Natural killer cell (primary cell): ENCODE data around the gene OLFM4. TPM values are rescaled to one million over a fixed set of nuclear protein-coding genes. Genes with fewer than 3 reads are reported as not detected.

Experiments
- ATAC-seq, 3 donors: fragments of 150-1000 bp in 2 of 3; fragments of 200-7000 bp in 1 of 3; cut with Tn5 transposase; 1 replicate in 1 of 3; 2 replicates in 2 of 3; pipeline ENCODE4 v1.10.0; 2021; ENCODE audit warnings: mild to moderate bottlenecking in 2 of 3, moderate library complexity in 2 of 3
- DNase-seq, 2 donors: peaks; one replicate each; pipeline versions ENCODE4 v3.0.0 to v3.0.0-alpha.2; 2013 to 2021; ENCODE audit warnings: mixed read lengths in 1 of 2
- H3K27ac ChIP-seq: one replicate; pipeline ENCODE4 v1.5.1; 2013; ENCODE audit warnings: mild to moderate bottlenecking, low read length
- H3K27me3 ChIP-seq: one replicate; pipeline ENCODE4 v1.6.1; 2013; ENCODE audit warnings: low read length; ENCODE audit not compliant: control insufficient read depth, insufficient read depth
- H3K36me3 ChIP-seq: one replicate; pipeline ENCODE4 v1.6.1; 2013; ENCODE audit warnings: low read length; ENCODE audit not compliant: control insufficient read depth, insufficient read depth
- H3K4me1 ChIP-seq: one replicate; pipeline ENCODE4 v1.6.1; 2013; ENCODE audit warnings: low read length; ENCODE audit not compliant: control insufficient read depth, insufficient read depth
- H3K4me3 ChIP-seq: one replicate; pipeline ENCODE4 v1.5.1; 2013; ENCODE audit warnings: low read length
- H3K9me3 ChIP-seq: one replicate; pipeline ENCODE4 v1.6.1; 2013; ENCODE audit warnings: low read length; ENCODE audit not compliant: control insufficient read depth, insufficient read depth
- H3K27ac Mint-ChIP-seq, 2 donors: one replicate each; pipeline ENCODE4 v1.8.0; 2022; ENCODE audit warnings: mild to moderate bottlenecking in 2 of 2, mixed read lengths in 2 of 2, moderate library complexity in 1 of 2
- H3K27me3 Mint-ChIP-seq, 2 donors: one replicate each; pipeline ENCODE4 v1.8.0; 2022; ENCODE audit warnings: low read depth in 2 of 2, mixed read lengths in 2 of 2
- H3K36me3 Mint-ChIP-seq: one replicate; pipeline ENCODE4 v1.8.0; 2022; ENCODE audit warnings: mixed read lengths
- H3K4me1 Mint-ChIP-seq, 2 donors: one replicate each; pipeline ENCODE4 v1.8.0; 2022; ENCODE audit warnings: mixed read lengths in 2 of 2
- H3K4me3 Mint-ChIP-seq: one replicate; pipeline ENCODE4 v1.8.0; 2022; ENCODE audit warnings: mild to moderate bottlenecking, moderate library complexity, mixed read lengths
- H3K9me3 Mint-ChIP-seq, 2 donors: one replicate each; pipeline ENCODE4 v1.8.0; 2022; ENCODE audit warnings: mixed read lengths in 2 of 2
- WGBS: methylation state at CpG from one replicate; pipeline ENCODE4 v1.1.7; 2013; ENCODE audit warnings: missing lambda C conversion rate; ENCODE audit not compliant: insufficient coverage; 5-methylcytosine and 5-hydroxymethylcytosine counted together
- intact Hi-C: fragments of 100-400 bp; cut with micrococcal nuclease; formaldehyde crosslinking; loops from one replicate; pipeline ENCODE4 v1.14.2; 2022
- total RNA-seq, 4 donors: library from RNA; stranded (reverse); fragments of 120-200 nt in 1 of 4; gene quantifications; one replicate each; pipeline versions ENCODE4 v1.2.3 to v1.2.4, GENCODE V29; 2013 to 2022
- TF ChIP-seq, protein P1 (sequence below): fragments of 200-600 bp; IDR thresholded peaks from one replicate; pipeline ENCODE4 v1.8.0; 2022; ENCODE audit warnings: antibody characterized with exemption

OLFM4 gene
- total RNA-seq, 3 donors from 2014 or later (not counting 1 experiment from before 2014, with no cell fraction given): not detected

DNA sequence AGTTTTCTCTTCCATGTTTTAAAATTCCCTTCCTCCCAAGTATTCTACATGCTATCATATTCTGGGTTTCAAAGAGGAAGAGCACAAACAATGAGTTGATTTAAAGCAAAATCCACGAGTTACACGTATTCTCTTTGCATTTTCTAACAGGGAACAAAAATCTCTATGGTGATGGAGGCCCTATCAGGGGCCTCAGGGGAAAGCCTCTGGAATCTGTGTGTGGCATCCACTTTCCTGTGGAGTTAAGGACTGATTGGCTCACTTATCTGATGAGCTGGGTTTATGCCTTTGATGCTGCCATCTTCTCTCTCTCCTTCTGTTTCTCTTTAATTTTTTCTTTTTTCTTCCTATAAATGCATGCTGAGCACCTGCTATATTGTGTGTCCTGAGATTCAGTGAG, 14.8 kb downstream of the OLFM4 start:
- Mint-ChIP-seq H3K27me3 (peaks cover 10% of the 10 kb centered on the region in 2 donors), H3K27ac (no peak overlapping the region), H3K4me3 (no peak overlapping the region), H3K36me3 (no peaks in the 10 kb centered on the region), H3K4me1 (no peaks in the 10 kb centered on the region), H3K9me3 (no peaks in the 10 kb centered on the region)
- no peaks in the 10 kb centered on the region for H3K4me1 ChIP-seq
- 69% methylated on average over 2 of the region's 2 CpGs for WGBS
- H3K27me3 ChIP-seq: no peaks in the 10 kb centered on the region
- H3K9me3 ChIP-seq: no peaks in the 10 kb centered on the region
- H3K36me3 ChIP-seq: no peaks in the 10 kb centered on the region
- intact Hi-C loops: no loop called here
- ATAC-seq: no peak
- no peak overlapping the region for H3K4me3 ChIP-seq
- no peak overlapping the region for H3K27ac ChIP-seq
- DNase-seq: no peak
- TF ChIP-seq, protein P1, sequence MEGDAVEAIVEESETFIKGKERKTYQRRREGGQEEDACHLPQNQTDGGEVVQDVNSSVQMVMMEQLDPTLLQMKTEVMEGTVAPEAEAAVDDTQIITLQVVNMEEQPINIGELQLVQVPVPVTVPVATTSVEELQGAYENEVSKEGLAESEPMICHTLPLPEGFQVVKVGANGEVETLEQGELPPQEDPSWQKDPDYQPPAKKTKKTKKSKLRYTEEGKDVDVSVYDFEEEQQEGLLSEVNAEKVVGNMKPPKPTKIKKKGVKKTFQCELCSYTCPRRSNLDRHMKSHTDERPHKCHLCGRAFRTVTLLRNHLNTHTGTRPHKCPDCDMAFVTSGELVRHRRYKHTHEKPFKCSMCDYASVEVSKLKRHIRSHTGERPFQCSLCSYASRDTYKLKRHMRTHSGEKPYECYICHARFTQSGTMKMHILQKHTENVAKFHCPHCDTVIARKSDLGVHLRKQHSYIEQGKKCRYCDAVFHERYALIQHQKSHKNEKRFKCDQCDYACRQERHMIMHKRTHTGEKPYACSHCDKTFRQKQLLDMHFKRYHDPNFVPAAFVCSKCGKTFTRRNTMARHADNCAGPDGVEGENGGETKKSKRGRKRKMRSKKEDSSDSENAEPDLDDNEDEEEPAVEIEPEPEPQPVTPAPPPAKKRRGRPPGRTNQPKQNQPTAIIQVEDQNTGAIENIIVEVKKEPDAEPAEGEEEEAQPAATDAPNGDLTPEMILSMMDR: no peak

- H3K4me1 Mint-ChIP-seq: no peaks in the 10 kb centered on the region
- H3K27ac ChIP-seq: no peak overlapping the region
- TF ChIP-seq, protein P1: no peak
- no peaks in the 10 kb centered on the region for H3K9me3 Mint-ChIP-seq
- no peaks in the 10 kb centered on the region for H3K4me1 ChIP-seq
- DNase-seq (no peak), ATAC-seq (no peak)
- no peaks in the 10 kb centered on the region for H3K9me3 ChIP-seq
- H3K36me3 ChIP-seq: no peaks in the 10 kb centered on the region
- H3K27ac Mint-ChIP-seq: no peak overlapping the region
- no peak overlapping the region for H3K4me3 ChIP-seq
- H3K27me3 ChIP-seq: no peaks in the 10 kb centered on the region
- H3K27me3 Mint-ChIP-seq: peaks cover 10 to 16% of the 10 kb centered on the region in 2 donors
- no peak overlapping the region for H3K4me3 Mint-ChIP-seq
- intact Hi-C loops: no loop called here
- no peaks in the 10 kb centered on the region for H3K36me3 Mint-ChIP-seq
These were observed 16.6 kb downstream of the OLFM4 start for GRCh38 chr13:53045189-53045588.

DNA sequence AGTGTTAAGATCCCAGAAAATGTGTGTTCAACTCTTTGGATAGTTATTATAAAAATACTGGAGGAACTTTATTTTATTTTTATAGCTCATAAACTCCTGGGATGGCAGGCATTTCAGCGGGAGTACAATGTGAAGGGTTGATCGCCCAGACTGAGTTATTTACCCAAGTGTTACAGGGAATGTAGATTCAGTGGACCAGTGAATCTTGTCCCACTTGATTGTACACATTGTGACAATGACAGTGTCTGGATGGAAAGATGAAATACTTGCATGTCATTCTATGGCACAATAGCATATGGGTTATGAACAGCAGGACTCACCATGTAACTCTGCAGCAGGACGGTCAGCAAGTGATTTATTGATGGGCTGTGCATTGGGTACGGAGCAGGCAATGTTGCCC, 20.3 kb downstream of the OLFM4 start:
- Histone ChIP-seq H3K27ac (no peak overlapping the region), H3K4me1 (no peaks in the 10 kb centered on the region), H3K9me3 (no peaks in the 10 kb centered on the region), H3K27me3 (no peaks in the 10 kb centered on the region), H3K4me3 (no peak overlapping the region), H3K36me3 (no peaks in the 10 kb centered on the region)
- H3K36me3 Mint-ChIP-seq: no peaks in the 10 kb centered on the region
- no peak for DNase-seq
- H3K9me3 Mint-ChIP-seq: no peaks in the 10 kb centered on the region
- intact Hi-C loops: no loop called here
- peaks cover 0 to 8% of the 10 kb centered on the region in 2 donors for H3K27me3 Mint-ChIP-seq
- no peaks in the 10 kb centered on the region for H3K4me1 Mint-ChIP-seq
- TF ChIP-seq, protein P1: no peak
- 95% methylated on average over 4 of the region's 4 CpGs for WGBS
- no peak overlapping the region for H3K4me3 Mint-ChIP-seq
- no peak for ATAC-seq
- no peak overlapping the region for H3K27ac Mint-ChIP-seq

DNA sequence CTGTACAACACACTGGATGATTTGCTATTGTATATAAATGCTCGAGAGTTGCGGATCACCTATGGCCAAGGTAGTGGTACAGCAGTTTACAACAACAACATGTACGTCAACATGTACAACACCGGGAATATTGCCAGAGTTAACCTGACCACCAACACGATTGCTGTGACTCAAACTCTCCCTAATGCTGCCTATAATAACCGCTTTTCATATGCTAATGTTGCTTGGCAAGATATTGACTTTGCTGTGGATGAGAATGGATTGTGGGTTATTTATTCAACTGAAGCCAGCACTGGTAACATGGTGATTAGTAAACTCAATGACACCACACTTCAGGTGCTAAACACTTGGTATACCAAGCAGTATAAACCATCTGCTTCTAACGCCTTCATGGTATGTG, 21.5 kb downstream of the OLFM4 start:
- Histone ChIP-seq H3K27ac (no peak overlapping the region), H3K9me3 (no peaks in the 10 kb centered on the region), H3K36me3 (no peaks in the 10 kb centered on the region), H3K4me1 (no peaks in the 10 kb centered on the region), H3K4me3 (no peak overlapping the region), H3K27me3 (no peaks in the 10 kb centered on the region)
- no peak overlapping the region for H3K27ac Mint-ChIP-seq
- TF ChIP-seq, protein P1: no peak
- H3K36me3 Mint-ChIP-seq: no peaks in the 10 kb centered on the region
- no peaks in the 10 kb centered on the region for H3K4me1 Mint-ChIP-seq
- DNase-seq: no peak
- H3K4me3 Mint-ChIP-seq: no peak overlapping the region
- no peaks in the 10 kb centered on the region for H3K9me3 Mint-ChIP-seq
- intact Hi-C loops: no loop called here
- H3K27me3 Mint-ChIP-seq: peaks cover 0 to 8% of the 10 kb centered on the region in 2 donors
- no peak for ATAC-seq
- WGBS: 89% methylated on average over 6 of the region's 7 CpGs
